Measurements from ENCODE around the gene ETV4. TPM values are rescaled to one million over a fixed set of nuclear protein-coding genes. Genes with fewer than 3 reads are reported as not detected.
A peak's percentile ranks its signal among the peaks of the same experiment; 100 is the strongest.

The ETV4 gene
- polyA plus RNA-seq, 1 of the 3 experiments (the other 2 are of a cell fraction): 33.2 TPM

DNA sequence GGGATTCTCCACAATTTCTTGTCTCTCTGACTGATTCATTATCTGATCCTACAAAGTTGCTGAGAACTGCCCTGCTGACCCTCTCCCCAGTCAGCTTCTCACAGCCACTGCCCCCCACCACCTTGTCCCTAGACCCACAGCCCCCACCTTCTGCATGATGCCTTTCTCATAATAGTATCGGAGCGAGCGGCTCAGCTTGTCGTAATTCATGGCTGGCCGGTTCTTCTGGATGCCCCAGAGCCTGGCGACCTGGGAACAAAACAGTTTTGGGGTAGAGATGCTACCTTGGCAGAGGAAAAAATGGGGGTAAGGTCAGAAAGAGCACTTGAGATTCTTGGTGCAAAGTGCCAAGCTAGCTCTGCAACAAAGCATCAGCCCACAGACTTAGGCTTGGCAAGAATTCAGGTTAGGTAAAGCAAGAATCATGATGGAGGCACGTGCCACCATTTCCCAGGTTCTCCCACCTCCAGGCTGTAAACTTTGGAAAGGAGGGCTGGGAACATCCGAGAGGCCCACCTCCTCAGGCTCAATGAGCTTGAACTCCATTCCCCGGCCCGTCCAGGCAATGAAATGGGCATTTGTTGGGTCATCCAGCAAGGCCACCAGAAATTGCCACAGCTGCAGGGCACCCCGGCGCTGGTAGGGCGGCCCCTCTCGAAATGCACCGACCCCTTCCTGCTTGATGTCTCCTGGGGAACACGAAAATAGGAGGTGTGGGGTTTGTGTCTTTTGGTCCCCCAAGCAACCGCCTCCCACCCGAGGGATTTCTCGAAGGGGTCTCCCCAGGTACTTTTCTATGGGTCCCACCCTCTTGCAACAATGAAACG, 16.9 kb downstream of the ETV4 start:
- ChIA-PET POLR2A (interaction anchor here (0.6 to 1.8 kb wide), 2 partner anchors 14 to 27 kb away, joined by 5 read pairs; no protein-coding TSS in a partner anchor), CTCF (interaction anchor here (1.0 to 4.4 kb wide), 6 partner anchors 9 to 144 kb away, joined by 3 to 20 read pairs (median 5); no protein-coding TSS in a partner anchor)
- DNase-seq: no peak
- H3F3A ChIP-seq (replicated peaks; ENCODE audit: insufficient read depth): peaks cover 20% of the 10 kb centered on the region
- peak overlapping the region; percentile 88 to 95 for H3K27ac ChIP-seq (ENCODE audit: low read depth in 2 of 2, low read length in 1 of 2)
- WGBS (ENCODE audit: low lambda C conversion rate): 97% methylated on average over 8 of the region's 20 CpGs
- peaks cover 20 to 28% of the 10 kb centered on the region in 2 experiments; a peak in 3 of 4 replicates for H3K4me1 ChIP-seq (ENCODE audit: control insufficient read depth in 1 of 2, insufficient read depth in 2 of 2, low read depth in 1 of 2, low read length in 1 of 2)
- no peaks in the 10 kb centered on the region for H3K9me3 ChIP-seq
- peaks cover 24 to 34% of the 10 kb centered on the region in 2 experiments for H3K36me3 ChIP-seq (replicated peaks in 1 of 2; ENCODE audit: control insufficient read depth in 1 of 2, insufficient read depth in 2 of 2, low read length in 1 of 2)
- TF ChIP-seq GABPA (IDR thresholded peaks at IDR 0.05; ENCODE audit: low read depth) (no peak), YY1 (IDR thresholded peaks at IDR 0.05; ENCODE audit: low read depth) (no peak), USF2 (IDR thresholded peaks at IDR 0.05; ENCODE audit: borderline replicate concordance, low read depth, low read length) (no peak), MAX (IDR thresholded peaks at IDR 0.05; ENCODE audit: low read depth) (no peak), REST (IDR thresholded peaks at IDR 0.05; ENCODE audit: low read depth, low read length) (no peak), ELF1 (IDR thresholded peaks at IDR 0.05) (no peak), SMC3 (IDR thresholded peaks at IDR 0.05; ENCODE audit: low read depth, low read length) (no peak), NFIC (IDR thresholded peaks at IDR 0.05; ENCODE audit: borderline replicate concordance) (no peak), FOXJ3 (CRISPR knock-in tag; IDR thresholded peaks at IDR 0.05) (no peak), JUND (IDR thresholded peaks at IDR 0.05) (no peak), RXRA (IDR thresholded peaks at IDR 0.05; ENCODE audit: borderline replicate concordance, low read depth) (no peak), POLR2AphosphoS5 (IDR thresholded peaks at IDR 0.05; ENCODE audit: low read depth, low read length) (no peak), MXI1 (IDR thresholded peaks at IDR 0.05; ENCODE audit: low read depth, low read length) (no peak), FOXM1 (IDR thresholded peaks at IDR 0.05; ENCODE audit: low read depth) (no peak), GATA2 (CRISPR knock-in tag; IDR thresholded peaks at IDR 0.05) (no peak), EP300 (IDR thresholded peaks at IDR 0.05; ENCODE audit: borderline replicate concordance in 1 of 2, low read depth in 1 of 2, low read length in 1 of 2) (no peak)
- TF ChIP-seq, protein P1, sequence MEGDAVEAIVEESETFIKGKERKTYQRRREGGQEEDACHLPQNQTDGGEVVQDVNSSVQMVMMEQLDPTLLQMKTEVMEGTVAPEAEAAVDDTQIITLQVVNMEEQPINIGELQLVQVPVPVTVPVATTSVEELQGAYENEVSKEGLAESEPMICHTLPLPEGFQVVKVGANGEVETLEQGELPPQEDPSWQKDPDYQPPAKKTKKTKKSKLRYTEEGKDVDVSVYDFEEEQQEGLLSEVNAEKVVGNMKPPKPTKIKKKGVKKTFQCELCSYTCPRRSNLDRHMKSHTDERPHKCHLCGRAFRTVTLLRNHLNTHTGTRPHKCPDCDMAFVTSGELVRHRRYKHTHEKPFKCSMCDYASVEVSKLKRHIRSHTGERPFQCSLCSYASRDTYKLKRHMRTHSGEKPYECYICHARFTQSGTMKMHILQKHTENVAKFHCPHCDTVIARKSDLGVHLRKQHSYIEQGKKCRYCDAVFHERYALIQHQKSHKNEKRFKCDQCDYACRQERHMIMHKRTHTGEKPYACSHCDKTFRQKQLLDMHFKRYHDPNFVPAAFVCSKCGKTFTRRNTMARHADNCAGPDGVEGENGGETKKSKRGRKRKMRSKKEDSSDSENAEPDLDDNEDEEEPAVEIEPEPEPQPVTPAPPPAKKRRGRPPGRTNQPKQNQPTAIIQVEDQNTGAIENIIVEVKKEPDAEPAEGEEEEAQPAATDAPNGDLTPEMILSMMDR (IDR thresholded peaks at IDR 0.05): no peak
- TF ChIP-seq, protein P2, sequence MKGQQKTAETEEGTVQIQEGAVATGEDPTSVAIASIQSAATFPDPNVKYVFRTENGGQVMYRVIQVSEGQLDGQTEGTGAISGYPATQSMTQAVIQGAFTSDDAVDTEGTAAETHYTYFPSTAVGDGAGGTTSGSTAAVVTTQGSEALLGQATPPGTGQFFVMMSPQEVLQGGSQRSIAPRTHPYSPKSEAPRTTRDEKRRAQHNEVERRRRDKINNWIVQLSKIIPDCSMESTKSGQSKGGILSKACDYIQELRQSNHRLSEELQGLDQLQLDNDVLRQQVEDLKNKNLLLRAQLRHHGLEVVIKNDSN (IDR thresholded peaks at IDR 0.05; ENCODE audit: borderline replicate concordance, low read depth): no peak
- H3K79me2 ChIP-seq (ENCODE audit: insufficient read depth): peaks cover 3% of the 10 kb centered on the region; the same call in 1 of the 2 replicates
- H3K27me3 ChIP-seq (ENCODE audit: insufficient read depth): no peaks in the 10 kb centered on the region
- no peak overlapping the region for H3K4me3 ChIP-seq (ENCODE audit: low read depth in 2 of 2, low read length in 1 of 2)
- H3K4me2 ChIP-seq: no peak overlapping the region
- no peaks in the 10 kb centered on the region for H3K9me2 ChIP-seq
- H2AFZ ChIP-seq (ENCODE audit: low read depth): no peak overlapping the region
- no peaks in the 10 kb centered on the region for H4K20me1 ChIP-seq (ENCODE audit: insufficient read depth)
- H3K9ac ChIP-seq: no peak overlapping the region
